NB4 (cell line): ENCODE results near the gene UBE2Q2.
A peak's percentile ranks its signal among the peaks of the same experiment; 100 is the strongest.
"Not testable (repeated sequence)": the region's sequence is repeated elsewhere in the genome, so short reads cannot be mapped to it uniquely, and the experiment has no call there.

Experiments
- DNase-seq: peaks from one replicate; pipeline ENCODE4 v3.0.0; 2010; ENCODE audit warnings: low read depth
- H3K4me3 ChIP-seq: one replicate; pipeline ENCODE4 v1.5.1; 2011; ENCODE audit warnings: mild to moderate bottlenecking, low read depth, low read length, moderate library complexity
- MYC ChIP-seq: IDR thresholded peaks from 2 replicates; pipeline ENCODE4 v1.6.1; 2011; ENCODE audit warnings: low read depth, low read length
- POLR2A ChIP-seq: IDR thresholded peaks from 2 replicates; pipeline ENCODE4 v1.6.1; 2011; ENCODE audit warnings: mild to moderate bottlenecking; ENCODE audit not compliant: insufficient read length; ENCODE audit errors: extremely low read depth
- TF ChIP-seq, protein P1 (sequence below): IDR thresholded peaks from one replicate; pipeline ENCODE4 v1.5.1; 2012; ENCODE audit warnings: low read depth, low read length
- TF ChIP-seq, protein P2 (sequence below): IDR thresholded peaks from 2 replicates; pipeline ENCODE4 v1.6.1; 2011; ENCODE audit warnings: low read depth, low read length

The UBE2Q2 gene

DNA sequence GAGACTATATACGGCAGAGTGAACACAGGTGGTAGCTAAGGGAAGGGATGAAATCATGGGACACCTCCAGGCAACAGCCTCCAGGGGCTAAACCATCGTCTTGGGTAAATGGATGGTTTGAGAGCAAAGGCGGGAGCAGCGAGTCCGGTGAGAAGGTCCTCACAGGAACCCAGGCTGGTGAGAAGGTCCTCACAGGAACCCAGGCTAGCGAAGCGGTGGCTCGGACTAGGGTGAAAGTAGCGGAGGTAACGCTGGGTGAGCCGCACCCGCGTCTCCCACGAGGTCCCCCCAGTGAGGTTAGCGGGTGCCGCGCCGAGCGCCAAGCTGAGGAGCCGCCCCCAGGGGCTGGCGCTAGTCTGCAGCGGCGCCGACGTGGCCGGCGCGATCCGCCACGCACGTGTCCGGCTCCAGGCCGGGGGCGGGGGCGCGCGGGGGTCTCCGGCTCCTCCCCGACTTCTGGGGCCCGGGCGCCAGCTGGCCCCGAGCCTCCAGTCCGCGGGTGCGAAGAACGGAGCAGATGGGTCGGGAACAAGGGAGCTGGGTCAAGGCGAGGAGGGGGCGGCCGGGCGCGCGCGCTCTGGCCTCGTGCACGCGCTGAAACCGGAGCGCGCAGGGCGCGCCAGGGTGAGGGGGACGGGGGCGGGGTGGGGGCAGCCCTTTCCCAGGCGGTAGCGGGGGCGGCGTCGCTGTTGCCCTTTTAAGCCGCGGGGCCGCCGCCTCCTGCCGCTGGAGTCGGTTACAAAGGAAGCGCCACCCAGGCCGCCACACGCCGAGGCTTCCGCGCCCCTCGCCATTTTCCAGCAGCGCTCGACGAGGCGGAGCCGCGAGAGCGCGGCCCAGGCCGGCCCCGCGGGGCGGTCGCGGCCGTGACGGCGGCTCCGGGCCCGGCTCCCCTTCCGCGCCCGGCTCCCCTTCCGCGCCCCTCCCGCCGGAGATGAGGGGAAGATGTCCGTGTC is at the start of gene UBE2Q2:
TSS of gene UBE2Q2 (plus strand) at position 726 of the 956 bp plus-strand sequence. CDS start at position 946, 220 bp downstream.
- peak; percentile 91 for DNase-seq
- TF ChIP-seq, protein P1, sequence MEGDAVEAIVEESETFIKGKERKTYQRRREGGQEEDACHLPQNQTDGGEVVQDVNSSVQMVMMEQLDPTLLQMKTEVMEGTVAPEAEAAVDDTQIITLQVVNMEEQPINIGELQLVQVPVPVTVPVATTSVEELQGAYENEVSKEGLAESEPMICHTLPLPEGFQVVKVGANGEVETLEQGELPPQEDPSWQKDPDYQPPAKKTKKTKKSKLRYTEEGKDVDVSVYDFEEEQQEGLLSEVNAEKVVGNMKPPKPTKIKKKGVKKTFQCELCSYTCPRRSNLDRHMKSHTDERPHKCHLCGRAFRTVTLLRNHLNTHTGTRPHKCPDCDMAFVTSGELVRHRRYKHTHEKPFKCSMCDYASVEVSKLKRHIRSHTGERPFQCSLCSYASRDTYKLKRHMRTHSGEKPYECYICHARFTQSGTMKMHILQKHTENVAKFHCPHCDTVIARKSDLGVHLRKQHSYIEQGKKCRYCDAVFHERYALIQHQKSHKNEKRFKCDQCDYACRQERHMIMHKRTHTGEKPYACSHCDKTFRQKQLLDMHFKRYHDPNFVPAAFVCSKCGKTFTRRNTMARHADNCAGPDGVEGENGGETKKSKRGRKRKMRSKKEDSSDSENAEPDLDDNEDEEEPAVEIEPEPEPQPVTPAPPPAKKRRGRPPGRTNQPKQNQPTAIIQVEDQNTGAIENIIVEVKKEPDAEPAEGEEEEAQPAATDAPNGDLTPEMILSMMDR, result peak; percentile 9
- TF ChIP-seq MYC, result peak; percentile 13; the same call in 1 of the 2 replicates
- TF ChIP-seq POLR2A, result peak; percentile 77
- TF ChIP-seq, protein P2, sequence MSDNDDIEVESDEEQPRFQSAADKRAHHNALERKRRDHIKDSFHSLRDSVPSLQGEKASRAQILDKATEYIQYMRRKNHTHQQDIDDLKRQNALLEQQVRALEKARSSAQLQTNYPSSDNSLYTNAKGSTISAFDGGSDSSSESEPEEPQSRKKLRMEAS, result peak; percentile 58
- peak within 1 kb of the TSS; percentile 78 for H3K4me3 ChIP-seq

DNA sequence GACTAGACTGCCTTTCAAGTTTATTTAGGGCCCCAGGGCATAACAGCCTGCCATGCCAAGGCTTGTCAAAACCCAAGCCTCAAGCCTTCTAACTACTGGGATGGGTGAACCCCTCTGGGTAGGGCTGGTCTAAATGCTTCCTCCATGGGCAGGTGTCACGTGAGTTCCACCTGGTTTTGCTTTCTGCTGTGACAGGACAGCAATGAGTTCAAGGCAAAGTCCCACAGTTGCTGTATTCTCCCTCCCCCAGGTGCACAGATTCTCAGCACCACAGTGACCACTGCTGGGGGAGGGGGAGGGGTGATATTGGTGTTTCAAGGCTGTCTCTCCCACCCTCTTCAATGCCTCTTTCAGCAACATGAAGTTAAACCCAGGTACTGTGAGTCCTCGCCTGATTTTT is 46.9 kb upstream of the UBE2Q2 start:
- DNase-seq, result no peak
- H3K4me3 ChIP-seq, result no peak overlapping the region
- no peak for TF ChIP-seq POLR2A
- TF ChIP-seq, protein P2, result no peak
- TF ChIP-seq, protein P1, result no peak
- TF ChIP-seq MYC, result no peak

DNA sequence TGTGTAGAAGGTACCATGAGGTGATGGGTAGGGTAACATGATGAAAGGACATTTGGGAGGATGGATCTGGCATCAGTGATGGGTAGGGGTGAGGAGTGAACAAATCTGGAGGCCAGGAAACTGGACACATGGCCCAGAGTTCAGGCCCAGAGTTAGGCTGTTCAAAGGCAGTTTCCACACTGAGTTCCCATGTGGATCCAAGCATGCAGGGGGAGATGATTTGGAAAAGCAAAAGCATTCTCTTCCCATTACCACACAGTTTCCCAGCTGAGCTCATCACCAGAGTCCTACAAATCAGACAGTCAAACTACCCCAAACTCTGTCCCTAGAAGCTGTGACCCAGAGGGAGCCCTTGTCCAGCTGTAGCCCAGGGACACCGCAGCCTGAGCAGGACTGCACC is 46.1 kb upstream of the UBE2Q2 start:
- DNase-seq, H3K4me3 ChIP-seq: not testable (repeated sequence)

DNA sequence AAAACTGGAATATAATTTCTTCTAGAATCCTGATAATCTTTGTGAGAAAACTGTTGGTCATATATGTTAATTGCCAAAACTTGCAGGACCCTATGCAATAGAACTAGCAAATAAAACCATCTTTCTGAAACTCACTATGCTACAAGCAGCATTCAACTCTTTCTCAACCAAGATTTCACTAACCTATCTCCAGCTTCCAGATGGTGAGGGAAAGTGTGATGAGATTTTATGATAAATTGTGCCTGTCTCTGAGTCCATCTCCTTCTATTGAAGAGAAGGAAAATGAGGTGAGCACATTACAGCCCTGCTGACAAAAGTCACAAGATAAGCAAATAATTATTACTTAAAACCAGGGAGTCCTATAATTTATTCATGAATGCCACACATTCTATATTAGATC is 44.1 kb upstream of the UBE2Q2 start:
- TF ChIP-seq POLR2A (no peak), MYC (no peak)
- TF ChIP-seq, protein P1, result no peak
- TF ChIP-seq, protein P2, result no peak
- no peak for DNase-seq

DNA sequence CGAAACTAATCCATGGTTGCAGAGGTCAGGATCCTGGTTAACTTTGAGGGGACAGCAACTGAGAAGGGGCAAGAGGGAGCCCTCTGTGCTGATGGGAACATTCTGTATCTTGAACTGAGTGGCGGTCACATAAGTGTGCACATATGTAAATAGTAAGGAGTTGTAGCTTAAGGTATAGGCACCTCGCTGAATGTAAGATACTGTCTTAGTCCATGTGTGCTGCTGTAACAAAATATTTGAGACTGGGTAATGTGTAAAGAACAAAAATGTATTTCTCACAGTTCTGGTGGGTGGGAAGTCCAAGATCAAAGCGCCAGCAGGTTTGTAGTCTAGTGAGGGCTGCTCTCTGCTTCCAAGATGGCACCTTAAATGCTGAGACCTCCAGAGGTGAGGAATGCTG is 42.8 kb upstream of the UBE2Q2 start:
- H3K4me3 ChIP-seq, DNase-seq: not testable (repeated sequence)

More for the DNA sequence above, 44.1 kb upstream of the UBE2Q2 start:
- H3K4me3 ChIP-seq, result no peak overlapping the region

DNA sequence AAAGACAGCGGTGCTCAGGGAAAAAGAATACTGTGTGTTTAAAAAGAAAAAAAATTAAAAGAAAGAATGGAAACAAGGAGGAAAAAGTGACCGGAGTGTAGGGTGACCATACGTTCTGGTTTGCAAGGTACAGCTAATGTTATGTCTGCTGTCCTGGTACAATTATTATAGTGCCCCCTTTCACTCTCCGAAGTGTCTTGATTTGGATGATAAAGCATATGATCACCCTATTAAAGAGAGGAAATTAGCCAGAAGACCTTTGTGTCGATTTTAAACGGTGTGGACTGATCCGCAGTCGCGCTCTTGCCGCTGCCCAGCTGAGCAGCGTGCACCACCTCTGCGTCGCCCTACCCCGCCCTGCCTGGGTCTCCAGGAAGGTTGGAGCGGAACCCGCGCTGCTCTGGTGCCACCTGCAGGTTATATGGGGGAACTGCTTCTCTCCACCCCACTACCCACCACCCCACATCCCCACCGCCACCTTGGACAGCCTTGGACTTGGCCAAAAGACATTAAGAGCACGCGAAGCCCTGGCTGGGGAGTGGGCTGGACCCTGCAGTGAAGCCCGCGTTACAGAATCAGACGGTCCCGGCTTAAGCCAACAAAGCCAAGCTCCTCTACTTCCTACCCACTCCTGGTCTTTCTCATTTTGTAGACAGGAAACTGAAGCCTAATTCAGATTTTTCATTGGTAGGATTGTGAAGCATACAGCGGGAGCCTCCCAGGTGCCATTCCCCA is 41.2 kb upstream of the UBE2Q2 start:
- peak overlapping the region; percentile 53 for H3K4me3 ChIP-seq

DNA sequence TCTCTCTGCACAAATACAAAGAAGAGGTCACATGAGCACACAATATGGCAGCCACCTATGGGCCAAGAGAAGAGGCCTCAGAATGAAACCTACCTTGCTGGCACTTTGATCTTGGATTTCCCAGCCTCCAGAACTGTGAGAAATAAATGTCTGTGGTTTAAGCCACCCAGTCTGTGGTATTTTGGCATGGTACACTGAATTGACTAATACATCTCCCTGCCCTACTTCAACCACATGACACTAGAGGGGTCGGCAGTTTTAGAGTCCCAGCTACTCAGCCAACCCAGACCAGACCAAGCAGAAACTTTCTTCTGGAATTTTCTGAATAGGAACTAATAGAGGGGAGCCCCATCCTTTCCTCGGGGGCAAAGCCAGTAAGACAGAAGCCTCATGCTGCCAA is 35.8 kb upstream of the UBE2Q2 start:
- not testable (repeated sequence) for DNase-seq, H3K4me3 ChIP-seq

More for the DNA sequence above, 41.2 kb upstream of the UBE2Q2 start:
- peak; percentile 41 for TF ChIP-seq MYC
- TF ChIP-seq, protein P1, result peak; percentile 66
- TF ChIP-seq, protein P2, result peak; percentile 62; the same call in 1 of the 2 replicates
- TF ChIP-seq POLR2A, result no peak
- peak; percentile 85 for DNase-seq

DNA sequence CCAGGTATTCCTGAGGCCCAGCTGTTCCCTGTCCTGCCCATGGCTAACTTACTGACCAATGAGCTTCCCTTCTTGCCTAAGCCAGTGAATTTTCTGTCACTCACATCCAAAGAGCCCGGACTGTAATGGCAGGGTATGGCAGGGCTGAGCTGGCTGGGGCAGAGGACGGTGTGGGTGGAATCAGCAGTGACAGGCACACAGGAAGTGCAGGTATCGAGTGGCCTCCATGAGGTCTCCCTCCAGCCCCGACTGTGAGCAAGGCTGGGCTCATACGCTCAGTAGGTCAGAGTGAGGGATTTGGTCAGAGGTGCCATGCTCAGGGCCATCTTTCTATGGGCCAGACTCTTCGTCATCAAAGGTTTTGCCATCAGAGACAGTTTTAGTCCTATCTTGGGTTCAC is 35.2 kb upstream of the UBE2Q2 start:
- not testable (repeated sequence) for H3K4me3 ChIP-seq, DNase-seq
